Left ventricle myocardium inferior (tissue), 1 donor: ENCODE data around the gene TOX3. TPM values are rescaled to one million over a fixed set of nuclear protein-coding genes. Genes with fewer than 3 reads are reported as not detected.

ENCODE experiments used
- DNase-seq: peaks from one replicate; pipeline ENCODE4 v3.0.0-alpha.2; 2020
- H3K27ac ChIP-seq: fragments of 200-600 bp; replicated peaks from 2 replicates; pipeline ENCODE4 v1.8.0; 2021
- H3K27me3 ChIP-seq: fragments of 200-600 bp; 2 replicates; pipeline ENCODE4 v1.8.0; 2021; ENCODE audit warnings: low read depth
- H3K36me3 ChIP-seq: fragments of 200-600 bp; 2 replicates; pipeline ENCODE4 v1.8.0; 2021
- H3K4me1 ChIP-seq: fragments of 200-600 bp; 2 replicates; pipeline ENCODE4 v1.8.0; 2021
- H3K4me3 ChIP-seq: fragments of 200-600 bp; 2 replicates; pipeline ENCODE4 v1.8.0; 2021; ENCODE audit warnings: mild to moderate bottlenecking, moderate library complexity
- H3K9me3 ChIP-seq: fragments of 200-600 bp; replicated peaks from 2 replicates; pipeline ENCODE4 v1.8.0; 2021
- CTCF ChIP-seq: fragments of 200-600 bp; IDR thresholded peaks from 2 replicates; pipeline ENCODE4 v1.8.0; 2021; ENCODE audit warnings: antibody characterized with exemption, mild to moderate bottlenecking, borderline replicate concordance
- intact Hi-C: fragments of 100-400 bp; cut with micrococcal nuclease; formaldehyde crosslinking; loops from one replicate; pipeline ENCODE4 v1.11.0; 2022
- total RNA-seq: library from RNA; stranded (reverse); fragmentation: NEBNext Ultra II Directional; extraction: Animal tissue kit (Norgen Biotek cat#: 25700); gene quantifications from one replicate; pipeline ENCODE4 v1.2.1, GENCODE V29; 2021
- donor health status: DM: no; HTN: yes; CAD: no; lungs with severe emphysema.

The TOX3 gene
- total RNA-seq, 1 donor from 2014 or later = not detected

- Histone ChIP-seq H3K9me3 (no peaks in the 10 kb centered on the region), H3K4me1 (peaks cover 19% of the 10 kb centered on the region), H3K36me3 (no peaks in the 10 kb centered on the region), H3K4me3 (no peak overlapping the region), H3K27ac (no peak overlapping the region), H3K27me3 (peaks cover 82% of the 10 kb centered on the region)
- TF ChIP-seq CTCF = no peak
- DNase-seq = no peak
- intact Hi-C loops = no loop called here
Observed at GRCh38 chr16:52543654-52544053, 3.3 kb downstream of the TOX3 start.

GRCh38 chr16:52540910-52541309 lies 6.0 kb downstream of the TOX3 start:
- no peaks in the 10 kb centered on the region for H3K36me3 ChIP-seq
- no peaks in the 10 kb centered on the region for H3K9me3 ChIP-seq
- H3K4me3 ChIP-seq = no peak overlapping the region
- DNase-seq = no peak
- intact Hi-C loops = no loop called here
- peaks cover 64% of the 10 kb centered on the region for H3K27me3 ChIP-seq
- TF ChIP-seq CTCF = no peak
- peaks cover 11% of the 10 kb centered on the region for H3K4me1 ChIP-seq
- H3K27ac ChIP-seq = no peak overlapping the region

- intact Hi-C loops = no loop called here
- Histone ChIP-seq H3K9me3 (no peaks in the 10 kb centered on the region), H3K36me3 (no peaks in the 10 kb centered on the region), H3K4me3 (no peak overlapping the region), H3K4me1 (no peaks in the 10 kb centered on the region), H3K27me3 (peaks cover 57% of the 10 kb centered on the region), H3K27ac (no peak overlapping the region)
- no peak for DNase-seq
- TF ChIP-seq CTCF = no peak
Observed at GRCh38 chr16:52539191-52539590, 7.8 kb downstream of the TOX3 start.

GRCh38 chr16:52538511-52538910 lies 8.4 kb downstream of the TOX3 start:
- DNase-seq = no peak
- intact Hi-C loops = no loop called here
- H3K36me3 ChIP-seq = no peaks in the 10 kb centered on the region
- no peak for TF ChIP-seq CTCF
- H3K4me3 ChIP-seq = no peak overlapping the region
- peaks cover 50% of the 10 kb centered on the region for H3K27me3 ChIP-seq
- H3K27ac ChIP-seq = no peak overlapping the region
- no peaks in the 10 kb centered on the region for H3K4me1 ChIP-seq
- no peaks in the 10 kb centered on the region for H3K9me3 ChIP-seq

- no peaks in the 10 kb centered on the region for H3K9me3 ChIP-seq
- no peaks in the 10 kb centered on the region for H3K36me3 ChIP-seq
- H3K4me3 ChIP-seq = no peak overlapping the region
- no peaks in the 10 kb centered on the region for H3K4me1 ChIP-seq
- intact Hi-C loops = no loop called here
- H3K27ac ChIP-seq = no peak overlapping the region
- no peak for TF ChIP-seq CTCF
- peaks cover 40% of the 10 kb centered on the region for H3K27me3 ChIP-seq
- no peak for DNase-seq
Observed at GRCh38 chr16:52537516-52537915, 9.4 kb downstream of the TOX3 start.

- DNase-seq = no peak
- intact Hi-C loops = no loop called here
- Histone ChIP-seq H3K27ac (no peak overlapping the region), H3K4me1 (no peaks in the 10 kb centered on the region), H3K4me3 (no peak overlapping the region), H3K36me3 (no peaks in the 10 kb centered on the region), H3K27me3 (peaks cover 17% of the 10 kb centered on the region), H3K9me3 (no peaks in the 10 kb centered on the region)
- TF ChIP-seq CTCF = no peak
Observed at GRCh38 chr16:52535076-52535475, 11.9 kb downstream of the TOX3 start.
